ENCODE measurements around the gene KDM2A.

Gene KDM2A

GRCh38 chr11:67118801-67119584 lies at the start of gene KDM2A:
Gene KDM2A, plus strand, starts transcription at chr11:67119263. Its CDS starts 2,054 bp downstream, at chr11:67121317.
- H3K4me3 ChIP-seq (ENCODE audit: low read depth, low read length): peak within 1 kb of the TSS; percentile 93
- TF ChIP-seq CTCF (IDR thresholded peaks at IDR 0.05; ENCODE audit: borderline replicate concordance, insufficient read depth, low read depth, low read length): peak; percentile 34; the same call in 1 of the 2 replicates

GRCh38 chr11:67071420-67072284 lies 47.4 kb upstream of the KDM2A start:
- no peak overlapping the region for H3K4me3 ChIP-seq (ENCODE audit: low read depth, low read length)
- peak; percentile 93 for TF ChIP-seq CTCF (IDR thresholded peaks at IDR 0.05; ENCODE audit: borderline replicate concordance, insufficient read depth, low read depth, low read length)

GRCh38 chr11:67072295-67072694 lies 46.8 kb upstream of the KDM2A start:
- H3K4me3 ChIP-seq (ENCODE audit: low read depth, low read length): no peak overlapping the region
- no peak for TF ChIP-seq CTCF (IDR thresholded peaks at IDR 0.05; ENCODE audit: borderline replicate concordance, insufficient read depth, low read depth, low read length)

GRCh38 chr11:67073908-67074307 lies 45.2 kb upstream of the KDM2A start:
- no peak for TF ChIP-seq CTCF (IDR thresholded peaks at IDR 0.05; ENCODE audit: borderline replicate concordance, insufficient read depth, low read depth, low read length)
- no peak overlapping the region for H3K4me3 ChIP-seq (ENCODE audit: low read depth, low read length)

- H3K4me3 ChIP-seq (ENCODE audit: low read depth, low read length): no peak overlapping the region
- no peak for TF ChIP-seq CTCF (IDR thresholded peaks at IDR 0.05; ENCODE audit: borderline replicate concordance, insufficient read depth, low read depth, low read length)
Observed at GRCh38 chr11:67076202-67076601, 42.9 kb upstream of the KDM2A start.

GRCh38 chr11:67079065-67079705 lies 39.9 kb upstream of the KDM2A start:
- TF ChIP-seq CTCF (IDR thresholded peaks at IDR 0.05; ENCODE audit: borderline replicate concordance, insufficient read depth, low read depth, low read length): no peak

More at GRCh38 chr11:67079065-67079705, 39.9 kb upstream of the KDM2A start:
- H3K4me3 ChIP-seq (ENCODE audit: low read depth, low read length): no peak overlapping the region

Data from GM12875 (cell line).